ENCODE results near the gene ASXL1. TPM values are rescaled to one million over a fixed set of nuclear protein-coding genes. Genes with fewer than 3 reads are reported as not detected.
A peak's percentile ranks its signal among the peaks of the same experiment; 100 is the strongest.

The ASXL1 gene
- polyA plus RNA-seq, 1 donor (not counting 4 experiments of a cell fraction or from before 2014, with no cell fraction given): 20.0 TPM

- dilution Hi-C loops (cut with MboI; ENCODE audit: extremely low pct_ligation_motif_present, low sequenced_read_pairs): no loop called here
- H3K27me3 ChIP-seq (ENCODE audit: control insufficient read depth, extremely low read depth, insufficient read depth, low read length): peaks cover 31% of the 10 kb centered on the region
- no peak overlapping the region for H3K9ac ChIP-seq (ENCODE audit: control insufficient read depth, extremely low read depth, insufficient read depth, low read length)
- TF ChIP-seq EZH2 (IDR thresholded peaks at IDR 0.05; ENCODE audit: low read length) (no peak), CTCF (optimal IDR thresholded peaks at IDR 0.05 in 1 of 3, IDR thresholded peaks at IDR 0.05 in 1 of 3, conservative IDR thresholded peaks at IDR 0.05 in 1 of 3; ENCODE audit: extremely low read depth in 1 of 3, insufficient read depth in 2 of 3, low read length in 3 of 3) (peak; percentile 63 to 87 (median 72))
- H3K4me3 ChIP-seq (ENCODE audit: control insufficient read depth in 2 of 3, extremely low read depth in 1 of 3, insufficient read depth in 2 of 3, low read depth in 1 of 3, low read length in 3 of 3): peak overlapping the region; percentile 51 to 69 (median 54)
- peak overlapping the region; percentile 90 for H3K4me2 ChIP-seq (ENCODE audit: control insufficient read depth, extremely low read depth, insufficient read depth, low read depth, low read length)
- H3K79me2 ChIP-seq (ENCODE audit: control insufficient read depth, insufficient read depth, low read length): no peaks in the 10 kb centered on the region
- no peaks in the 10 kb centered on the region for H3K4me1 ChIP-seq (ENCODE audit: control insufficient read depth, extremely low read depth, insufficient read depth, low read length)
- H3K9me3 ChIP-seq (ENCODE audit: control insufficient read depth, low read depth, low read length): no peaks in the 10 kb centered on the region
- no peaks in the 10 kb centered on the region for H4K20me1 ChIP-seq (ENCODE audit: control insufficient read depth, extremely low read depth, insufficient read depth, low read length)
- peak; percentile 17 for DNase-seq (ENCODE audit: low read depth, low spot score)
- no peak overlapping the region for H3K27ac ChIP-seq (ENCODE audit: control insufficient read depth, insufficient read depth, low read length)
- FAIRE-seq: peak; percentile 58
- H3K36me3 ChIP-seq (ENCODE audit: control insufficient read depth in 2 of 2, extremely low read depth in 1 of 2, insufficient read depth in 2 of 2, low read length in 2 of 2): no peaks in the 10 kb centered on the region
- H2AFZ ChIP-seq (ENCODE audit: control insufficient read depth, low read length): peak overlapping the region; percentile 41
- no peaks in the 10 kb centered on the region for H3K9me1 ChIP-seq (ENCODE audit: control insufficient read depth, extremely low read depth, insufficient read depth, low read length)
Measured at GRCh38 chr20:32484958-32485769, 127.0 kb downstream of the ASXL1 start.

DNA sequence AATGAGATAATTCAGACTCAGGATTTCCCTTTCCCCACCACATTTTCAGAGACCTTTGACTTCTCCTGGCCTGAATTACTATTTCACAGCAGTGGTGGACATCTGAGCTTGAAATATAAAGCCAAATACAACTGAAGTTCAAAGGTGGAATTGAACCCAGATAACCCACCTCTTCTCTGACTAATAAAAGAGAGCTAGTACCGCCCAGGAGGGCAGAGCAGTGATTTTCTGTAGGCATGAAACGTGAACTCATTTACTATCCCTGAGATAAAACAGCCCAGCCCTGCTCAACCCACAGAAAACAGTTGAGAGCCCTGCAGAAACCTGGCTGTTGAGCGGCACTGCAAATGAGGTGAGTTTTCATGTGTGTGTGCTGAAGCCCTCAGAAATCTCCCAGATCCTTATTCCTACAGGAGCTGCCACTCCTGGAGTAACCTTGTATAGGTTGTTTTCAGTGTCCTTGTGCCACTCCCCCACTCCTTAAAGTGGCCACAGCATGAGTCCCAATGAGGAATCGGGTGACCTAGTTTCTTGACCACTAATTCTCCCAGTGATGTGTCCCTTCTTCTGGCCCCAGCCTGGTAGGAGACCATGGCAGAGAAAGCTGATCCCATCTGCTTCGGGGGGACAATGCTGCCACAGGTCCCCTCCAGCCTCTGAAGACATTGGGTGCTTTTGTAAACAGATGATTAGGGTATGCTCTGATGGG, 127.8 kb downstream of the ASXL1 start:
- no peaks in the 10 kb centered on the region for H3K4me1 ChIP-seq (ENCODE audit: control insufficient read depth, extremely low read depth, insufficient read depth, low read length)
- DNase-seq (ENCODE audit: low read depth, low spot score) (no peak), FAIRE-seq (no peak)
- H3K9ac ChIP-seq (ENCODE audit: control insufficient read depth, extremely low read depth, insufficient read depth, low read length): no peak overlapping the region
- peaks cover 30% of the 10 kb centered on the region for H3K27me3 ChIP-seq (ENCODE audit: control insufficient read depth, extremely low read depth, insufficient read depth, low read length)
- H2AFZ ChIP-seq (ENCODE audit: control insufficient read depth, low read length): no peak overlapping the region
- no peak overlapping the region for H3K4me3 ChIP-seq (ENCODE audit: control insufficient read depth in 2 of 3, extremely low read depth in 1 of 3, insufficient read depth in 2 of 3, low read depth in 1 of 3, low read length in 3 of 3)
- H3K9me1 ChIP-seq (ENCODE audit: control insufficient read depth, extremely low read depth, insufficient read depth, low read length): no peaks in the 10 kb centered on the region
- TF ChIP-seq EZH2 (IDR thresholded peaks at IDR 0.05; ENCODE audit: low read length): no peak
- no peak for TF ChIP-seq CTCF (optimal IDR thresholded peaks at IDR 0.05 in 1 of 3, IDR thresholded peaks at IDR 0.05 in 1 of 3, conservative IDR thresholded peaks at IDR 0.05 in 1 of 3; ENCODE audit: extremely low read depth in 1 of 3, insufficient read depth in 2 of 3, low read length in 3 of 3)
- H3K9me3 ChIP-seq (ENCODE audit: control insufficient read depth, low read depth, low read length): no peaks in the 10 kb centered on the region
- dilution Hi-C loops (cut with MboI; ENCODE audit: extremely low pct_ligation_motif_present, low sequenced_read_pairs): no loop called here
- no peaks in the 10 kb centered on the region for H3K79me2 ChIP-seq (ENCODE audit: control insufficient read depth, insufficient read depth, low read length)
- H3K27ac ChIP-seq (ENCODE audit: control insufficient read depth, insufficient read depth, low read length): no peak overlapping the region
- no peaks in the 10 kb centered on the region for H3K36me3 ChIP-seq (ENCODE audit: control insufficient read depth in 2 of 2, extremely low read depth in 1 of 2, insufficient read depth in 2 of 2, low read length in 2 of 2)
- no peaks in the 10 kb centered on the region for H4K20me1 ChIP-seq (ENCODE audit: control insufficient read depth, extremely low read depth, insufficient read depth, low read length)
- H3K4me2 ChIP-seq (ENCODE audit: control insufficient read depth, extremely low read depth, insufficient read depth, low read depth, low read length): no peak overlapping the region

Measured in keratinocyte (primary cell).